CD4-positive, alpha-beta T cell (primary cell): ENCODE measurements around the gene PON3. TPM values are rescaled to one million over a fixed set of nuclear protein-coding genes. Genes with fewer than 3 reads are reported as not detected.

Experiments
- ATAC-seq: fragments of 200-7000 bp; cut with Tn5 transposase; one replicate; pipeline ENCODE4 v1.10.0; 2022; ENCODE audit warnings: mild to moderate bottlenecking; ENCODE audit not compliant: poor library complexity
- CTCF ChIA-PET: fragments of 350-600 bp; sonication (Branson Sonifier 250); formaldehyde crosslinking; loops from one replicate; lab custom pipeline; 2021; ENCODE audit warnings: antibody characterized with exemption, inconsistent platforms; lab: Charles Lee
- POLR2A ChIA-PET: fragments of 350-600 bp; sonication (Branson Sonifier 250); formaldehyde crosslinking; loops from one replicate; lab custom pipeline; 2021; ENCODE audit warnings: antibody characterized with exemption, inconsistent platforms; lab: Charles Lee
- DNase-seq, 14 experiments: peaks; one replicate each; pipeline ENCODE4 v3.0.0-alpha.2; 2013 to 2020; ENCODE audit warnings: mixed read lengths in 2 of 14
- H3K27ac ChIP-seq, 2 donors: one replicate each; pipeline versions ENCODE4 v1.5.1 to v1.7.0; 2013; ENCODE audit warnings: low read length in 2 of 2, low read depth in 1 of 2, mild to moderate bottlenecking in 1 of 2
- H3K27me3 ChIP-seq, 2 experiments: 1 replicate in 1 of 2; 2 replicates in 1 of 2; pipeline versions ENCODE4 v1.6.1 to v1.7.0; 2013; ENCODE audit warnings: low read length in 2 of 2, control low read depth in 1 of 2, mild to moderate bottlenecking in 1 of 2, moderate library complexity in 1 of 2; ENCODE audit not compliant: insufficient read depth in 2 of 2, control insufficient read depth in 1 of 2
- H3K36me3 ChIP-seq: one replicate; pipeline ENCODE4 v1.6.1; 2013; ENCODE audit warnings: low read length, control low read depth; ENCODE audit not compliant: insufficient read depth
- H3K4me1 ChIP-seq: one replicate; pipeline ENCODE4 v1.6.1; 2013; ENCODE audit warnings: low read length, control low read depth; ENCODE audit not compliant: insufficient read depth
- H3K4me3 ChIP-seq: one replicate; pipeline ENCODE4 v1.5.1; 2013; ENCODE audit warnings: mild to moderate bottlenecking, low read length, moderate library complexity
- H3K9me3 ChIP-seq, 2 experiments: 1 replicate in 1 of 2; 2 replicates in 1 of 2; pipeline versions ENCODE4 v1.6.1 to v1.7.0; 2013; ENCODE audit warnings: low read length in 2 of 2, mild to moderate bottlenecking in 2 of 2, control low read depth in 1 of 2, moderate library complexity in 1 of 2; ENCODE audit not compliant: control insufficient read depth in 1 of 2, insufficient read depth in 1 of 2
- H3K27ac Mint-ChIP-seq: one replicate; pipeline ENCODE4 v1.8.0; 2020; ENCODE audit warnings: mixed read lengths
- H3K27me3 Mint-ChIP-seq: one replicate; pipeline ENCODE4 v1.8.0; 2021; ENCODE audit warnings: mixed read lengths
- H3K36me3 Mint-ChIP-seq: one replicate; pipeline ENCODE4 v1.8.0; 2021; ENCODE audit warnings: low read depth, mixed read lengths
- H3K4me1 Mint-ChIP-seq: one replicate; pipeline ENCODE4 v1.8.0; 2021; ENCODE audit warnings: low read depth, mixed read lengths
- H3K4me3 Mint-ChIP-seq: one replicate; pipeline ENCODE4 v1.8.0; 2020; ENCODE audit warnings: mild to moderate bottlenecking, mixed read lengths
- H3K9me3 Mint-ChIP-seq: one replicate; pipeline ENCODE4 v1.8.0; 2020; ENCODE audit warnings: mixed read lengths
- intact Hi-C, 2 experiments: fragments of 100-400 bp; cut with DNase I in 1 of 2; cut with micrococcal nuclease in 1 of 2; formaldehyde crosslinking; loops; one replicate each; pipeline versions ENCODE4 v1.15.1 to v1.9.0; 2023 to 2025; cut with DNase I, micrococcal nuclease
- total RNA-seq, 174 experiments: library from RNA in 2 of 174; stranded (reverse) in 2 of 174; gene quantifications; one replicate each; pipeline ENCODE4 v1.2.3 and lab custom pipeline; 2021 to 2026
- TF ChIP-seq, protein P1 (sequence below): fragments of 200-600 bp; IDR thresholded peaks from one replicate; pipeline ENCODE4 v1.8.0; 2022; ENCODE audit warnings: antibody characterized with exemption, mild to moderate bottlenecking

Gene PON3
- total RNA-seq, 2 experiments from 2014 or later = not detected

DNA sequence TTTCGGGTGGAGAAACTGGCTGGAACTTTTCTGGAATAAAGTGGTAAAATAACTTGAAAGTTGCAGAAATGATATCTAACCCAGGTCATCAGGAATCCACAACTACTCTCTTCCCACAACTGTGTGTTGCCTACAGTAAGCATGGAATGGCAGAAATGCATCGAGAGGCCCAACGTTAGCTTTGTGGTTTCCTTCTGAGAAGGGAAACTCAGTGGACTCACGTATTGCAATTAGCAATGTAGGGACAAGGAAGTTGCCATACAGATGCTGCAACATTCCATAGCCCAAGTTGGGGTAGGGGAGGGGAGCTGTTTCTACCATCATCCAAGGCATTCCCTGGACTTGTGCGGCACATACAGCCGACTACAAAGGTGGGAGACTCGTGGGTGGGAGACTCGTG lies 73.8 kb downstream of the PON3 start:
- Mint-ChIP-seq H3K9me3 (no peaks in the 10 kb centered on the region), H3K4me1 (peaks cover 10% of the 10 kb centered on the region), H3K4me3 (no peak overlapping the region), H3K27me3 (peaks cover 12% of the 10 kb centered on the region), H3K36me3 (no peaks in the 10 kb centered on the region), H3K27ac (no peak overlapping the region)
- ATAC-seq = no peak
- H3K4me1 ChIP-seq = no peaks in the 10 kb centered on the region
- no peaks in the 10 kb centered on the region for H3K36me3 ChIP-seq
- TF ChIP-seq, protein P1, sequence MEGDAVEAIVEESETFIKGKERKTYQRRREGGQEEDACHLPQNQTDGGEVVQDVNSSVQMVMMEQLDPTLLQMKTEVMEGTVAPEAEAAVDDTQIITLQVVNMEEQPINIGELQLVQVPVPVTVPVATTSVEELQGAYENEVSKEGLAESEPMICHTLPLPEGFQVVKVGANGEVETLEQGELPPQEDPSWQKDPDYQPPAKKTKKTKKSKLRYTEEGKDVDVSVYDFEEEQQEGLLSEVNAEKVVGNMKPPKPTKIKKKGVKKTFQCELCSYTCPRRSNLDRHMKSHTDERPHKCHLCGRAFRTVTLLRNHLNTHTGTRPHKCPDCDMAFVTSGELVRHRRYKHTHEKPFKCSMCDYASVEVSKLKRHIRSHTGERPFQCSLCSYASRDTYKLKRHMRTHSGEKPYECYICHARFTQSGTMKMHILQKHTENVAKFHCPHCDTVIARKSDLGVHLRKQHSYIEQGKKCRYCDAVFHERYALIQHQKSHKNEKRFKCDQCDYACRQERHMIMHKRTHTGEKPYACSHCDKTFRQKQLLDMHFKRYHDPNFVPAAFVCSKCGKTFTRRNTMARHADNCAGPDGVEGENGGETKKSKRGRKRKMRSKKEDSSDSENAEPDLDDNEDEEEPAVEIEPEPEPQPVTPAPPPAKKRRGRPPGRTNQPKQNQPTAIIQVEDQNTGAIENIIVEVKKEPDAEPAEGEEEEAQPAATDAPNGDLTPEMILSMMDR = no peak
- H3K4me3 ChIP-seq = no peak overlapping the region
- intact Hi-C loops = no loop called here
- H3K27me3 ChIP-seq = peaks cover 0 to 5% of the 10 kb centered on the region in 2 experiments
- H3K9me3 ChIP-seq = no peaks in the 10 kb centered on the region
- ChIA-PET CTCF (no interaction called here), POLR2A (no interaction called here)
- no peak for DNase-seq
- no peak overlapping the region for H3K27ac ChIP-seq

DNA sequence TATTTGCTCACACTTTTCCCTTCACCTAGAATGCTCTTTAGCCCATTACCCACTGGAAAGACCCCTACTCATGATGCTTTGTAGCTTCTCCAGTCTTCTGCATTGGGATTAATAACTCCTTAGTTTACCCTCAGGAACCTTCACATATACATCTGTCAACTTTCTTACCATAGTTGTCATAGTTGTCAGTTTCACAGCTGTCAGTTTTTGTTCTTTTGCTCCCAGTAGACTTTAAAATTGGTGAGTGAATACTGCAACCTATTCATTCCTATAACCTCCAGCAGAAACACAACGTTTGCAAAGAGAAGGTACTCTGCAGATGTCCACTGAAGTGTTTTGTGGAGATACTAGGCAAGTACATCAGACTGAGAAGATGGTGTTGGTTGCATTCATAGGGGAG lies 74.5 kb downstream of the PON3 start:
- CTCF ChIA-PET = no interaction called here
- TF ChIP-seq, protein P1 = no peak
- POLR2A ChIA-PET = no interaction called here
- intact Hi-C loops = no loop called here
- H3K27ac Mint-ChIP-seq = no peak overlapping the region
- H3K4me3 Mint-ChIP-seq = no peak overlapping the region
- H3K27me3 Mint-ChIP-seq = peaks cover 11% of the 10 kb centered on the region
- peaks cover 0 to 5% of the 10 kb centered on the region in 2 experiments for H3K27me3 ChIP-seq
- ATAC-seq (no peak), DNase-seq (no peak)
- no peak overlapping the region for H3K4me3 ChIP-seq
- no peaks in the 10 kb centered on the region for H3K9me3 Mint-ChIP-seq
- H3K9me3 ChIP-seq = no peaks in the 10 kb centered on the region
- H3K4me1 ChIP-seq = no peaks in the 10 kb centered on the region
- no peak overlapping the region for H3K27ac ChIP-seq
- H3K36me3 ChIP-seq = no peaks in the 10 kb centered on the region
- no peaks in the 10 kb centered on the region for H3K36me3 Mint-ChIP-seq
- peaks cover 10% of the 10 kb centered on the region for H3K4me1 Mint-ChIP-seq

DNA sequence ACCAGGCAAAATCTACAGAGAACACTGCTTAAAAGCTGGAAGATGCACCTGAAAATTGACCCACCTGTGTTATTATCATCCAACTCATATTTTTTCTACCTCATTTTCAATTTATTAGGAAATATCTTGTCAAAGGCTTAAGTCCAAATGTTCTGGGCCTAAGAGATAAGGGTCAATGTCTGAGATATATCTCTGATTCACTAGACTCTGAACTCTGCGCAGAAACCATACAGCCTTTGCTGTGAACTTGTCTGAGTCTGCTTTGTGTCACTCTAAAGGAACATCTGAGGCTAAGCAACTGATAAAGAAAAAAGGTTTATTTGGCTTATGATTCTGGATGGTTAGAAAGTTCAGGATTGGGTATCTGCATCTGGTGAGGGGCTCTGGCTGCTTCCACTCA lies 75.5 kb downstream of the PON3 start:
- no peak overlapping the region for H3K27ac Mint-ChIP-seq
- POLR2A ChIA-PET = no interaction called here
- H3K9me3 Mint-ChIP-seq = no peaks in the 10 kb centered on the region

More for the DNA sequence above, 75.5 kb downstream of the PON3 start:
- no peak overlapping the region for H3K27ac ChIP-seq
- no peaks in the 10 kb centered on the region for H3K4me1 ChIP-seq
- H3K9me3 ChIP-seq = no peaks in the 10 kb centered on the region
- CTCF ChIA-PET = no interaction called here
- no peak overlapping the region for H3K4me3 ChIP-seq
- Mint-ChIP-seq H3K4me1 (peaks cover 10% of the 10 kb centered on the region), H3K36me3 (no peaks in the 10 kb centered on the region), H3K4me3 (no peak overlapping the region), H3K27me3 (peaks cover 10% of the 10 kb centered on the region)
- TF ChIP-seq, protein P1 = no peak
- H3K36me3 ChIP-seq = no peaks in the 10 kb centered on the region
- DNase-seq (no peak), ATAC-seq (no peak)
- intact Hi-C loops = no loop called here
- peaks cover 0 to 5% of the 10 kb centered on the region in 2 experiments for H3K27me3 ChIP-seq
